ENCODE results near the gene RMP24.
A peak's percentile ranks its signal among the peaks of the same experiment; 100 is the strongest.

Gene RMP24

GRCh38 chr18:35998967-35999366 is 26.5 kb downstream of the RMP24 start:
- ChIA-PET POLR2A (ENCODE audit: unreplicated experiment) (no interaction called here), CTCF (no interaction called here)
- TF ChIP-seq SMC3 (IDR thresholded peaks at IDR 0.05; ENCODE audit: low read depth, low read length): no peak
- no peak for TF ChIP-seq NFE2L2 (IDR thresholded peaks at IDR 0.05; ENCODE audit: low read depth, low read length)
- TF ChIP-seq POLR2A (IDR thresholded peaks at IDR 0.05; ENCODE audit: low read depth, low read length): no peak
- TF ChIP-seq USF2 (IDR thresholded peaks at IDR 0.05; ENCODE audit: low read depth, low read length): no peak
- TF ChIP-seq RAD21 (IDR thresholded peaks at IDR 0.05; ENCODE audit: low read length): no peak
- peak; percentile 27; the same call in 1 of the 2 replicates for TF ChIP-seq CTCF (conservative IDR thresholded peaks at IDR 0.05; ENCODE audit: low read depth, low read length)
- Histone ChIP-seq H4K20me1 (ENCODE audit: insufficient read depth, low read length) (no peaks in the 10 kb centered on the region), H3K4ac (ENCODE audit: low read depth, low read length) (no peak overlapping the region), H3K4me3 (ENCODE audit: insufficient read depth, low read depth, low read length) (no peak overlapping the region), H2AK9ac (replicated peaks; ENCODE audit: low read depth, low read length, poor library complexity) (no peak overlapping the region), H2AK5ac (ENCODE audit: low read depth, low read length) (no peak overlapping the region), H4K91ac (ENCODE audit: insufficient read depth, low read depth, low read length) (no peak overlapping the region), H3K9me3 (ENCODE audit: control insufficient read depth, insufficient read depth, low read length) (no peaks in the 10 kb centered on the region), H3K27me3 (ENCODE audit: control insufficient read depth, insufficient read depth, low read length) (no peaks in the 10 kb centered on the region), H3K36me3 (ENCODE audit: control insufficient read depth, insufficient read depth, low read length) (no peaks in the 10 kb centered on the region), H3K79me1 (ENCODE audit: low read depth in 1 of 2, low read length in 2 of 2) (no peaks in the 10 kb centered on the region), H3K56ac (ENCODE audit: extremely low read depth, insufficient read depth, low read length) (no peak overlapping the region), H2BK15ac (ENCODE audit: low read depth, low read length) (no peak overlapping the region), H2BK120ac (ENCODE audit: low read depth, low read length) (no peak overlapping the region), H3K4me1 (ENCODE audit: control insufficient read depth, insufficient read depth, low read length) (no peaks in the 10 kb centered on the region; the same call in 1 of the 2 replicates), H3K9ac (ENCODE audit: low read depth, low read length) (no peak overlapping the region), H3K4me2 (ENCODE audit: low read depth, low read length) (no peak overlapping the region), H4K8ac (ENCODE audit: low read depth in 2 of 2, low read length in 2 of 2) (no peak overlapping the region), H2AFZ (replicated peaks; ENCODE audit: low read length, poor library complexity) (no peak overlapping the region), H3K23ac (ENCODE audit: low read depth, low read length) (no peak overlapping the region), H3K18ac (ENCODE audit: low read depth, low read length) (no peak overlapping the region), H3K27ac (ENCODE audit: insufficient read depth, low read length) (no peak overlapping the region), H3K9me1 (ENCODE audit: insufficient read depth, low read length) (peaks cover 2% of the 10 kb centered on the region), H2BK20ac (ENCODE audit: low read depth, low read length) (no peak overlapping the region), H2BK5ac (ENCODE audit: low read depth, low read length, poor library complexity, severe bottlenecking) (no peak overlapping the region), H3K14ac (replicated peaks; ENCODE audit: low read depth, low read length) (no peak overlapping the region), H4K5ac (ENCODE audit: low read depth, low read length) (no peak overlapping the region)
- DNase-seq: no peak
- no TSS peak for BruUV-seq (replicated peaks)
- ATAC-seq (ENCODE audit: low read depth): peak; percentile 70; the same call in 1 of the 2 replicates
- in situ Hi-C loops (cut with MboI; ENCODE audit: low sequenced_read_pairs): no loop called here
- intact Hi-C loops (cut with micrococcal nuclease): no loop called here
- no CpG with 5 or more reads among the region's 1 CpG for WGBS, 2 experiments (ENCODE audit: extremely low coverage in 2 of 2, insufficient read length in 1 of 2)
- dilution Hi-C loops (cut with HindIII; ENCODE audit: low sequenced_read_pairs, unreplicated experiment): no loop called here

All from IMR-90 (cell line).